ENCODE results near the gene PGLYRP4.

PGLYRP4 gene

GRCh38 chr1:153305682-153306081 is 43.0 kb downstream of the PGLYRP4 start:
- H3K27ac ChIP-seq: no peak overlapping the region
- H3K27me3 ChIP-seq: peaks cover 0 to 8% of the 10 kb centered on the region in 2 donors
- no peaks in the 10 kb centered on the region for H3K4me1 ChIP-seq
- peak in 1 of 2 donors; percentile 35 for DNase-seq
- H3K9me3 ChIP-seq: no peaks in the 10 kb centered on the region
- H3K36me3 ChIP-seq: no peaks in the 10 kb centered on the region
- no peak overlapping the region for H3K4me3 ChIP-seq
- TF ChIP-seq CTCF (IDR thresholded peaks at IDR 0.05): no peak
- intact Hi-C loops (cut with DNase I; ENCODE audit: low total_unique reads): no loop called here

- peaks cover 0 to 4% of the 10 kb centered on the region in 2 donors for H3K27me3 ChIP-seq
- no peaks in the 10 kb centered on the region for H3K36me3 ChIP-seq
- intact Hi-C loops (cut with DNase I; ENCODE audit: low total_unique reads): no loop called here
- H3K9me3 ChIP-seq: no peaks in the 10 kb centered on the region
- no peak overlapping the region for H3K27ac ChIP-seq
- no peaks in the 10 kb centered on the region for H3K4me1 ChIP-seq
- H3K4me3 ChIP-seq: no peak overlapping the region
- no peak for DNase-seq
- TF ChIP-seq CTCF (IDR thresholded peaks at IDR 0.05): no peak
These were observed 46.3 kb downstream of the PGLYRP4 start for GRCh38 chr1:153302308-153302707.

GRCh38 chr1:153293851-153294250 is 54.8 kb downstream of the PGLYRP4 start:
- H3K27me3 ChIP-seq: peaks cover 0 to 28% of the 10 kb centered on the region in 2 donors
- no peaks in the 10 kb centered on the region for H3K4me1 ChIP-seq
- intact Hi-C loops (cut with DNase I; ENCODE audit: low total_unique reads): no loop called here
- H3K36me3 ChIP-seq: no peaks in the 10 kb centered on the region
- no peak for TF ChIP-seq CTCF (IDR thresholded peaks at IDR 0.05)
- no peak overlapping the region for H3K4me3 ChIP-seq
- no peaks in the 10 kb centered on the region for H3K9me3 ChIP-seq
- H3K27ac ChIP-seq: no peak overlapping the region
- DNase-seq: no peak

GRCh38 chr1:153293480-153293775 is 55.2 kb downstream of the PGLYRP4 start:
- H3K27me3 ChIP-seq: peaks cover 0 to 28% of the 10 kb centered on the region in 2 donors
- no peaks in the 10 kb centered on the region for H3K4me1 ChIP-seq
- no peak overlapping the region for H3K27ac ChIP-seq
- TF ChIP-seq CTCF (IDR thresholded peaks at IDR 0.05): no peak
- intact Hi-C loops (cut with DNase I; ENCODE audit: low total_unique reads): no loop called here
- no peaks in the 10 kb centered on the region for H3K9me3 ChIP-seq
- DNase-seq: no peak
- no peak overlapping the region for H3K4me3 ChIP-seq
- no peaks in the 10 kb centered on the region for H3K36me3 ChIP-seq

GRCh38 chr1:153292740-153293479 is 55.7 kb downstream of the PGLYRP4 start:
- Histone ChIP-seq H3K27ac (no peak overlapping the region), H3K4me3 (no peak overlapping the region), H3K4me1 (no peaks in the 10 kb centered on the region), H3K36me3 (no peaks in the 10 kb centered on the region), H3K9me3 (no peaks in the 10 kb centered on the region), H3K27me3 (peaks cover 0 to 28% of the 10 kb centered on the region in 2 donors)
- no peak for TF ChIP-seq CTCF (IDR thresholded peaks at IDR 0.05)
- intact Hi-C loops (cut with DNase I; ENCODE audit: low total_unique reads): no loop called here
- no peak for DNase-seq

- DNase-seq: no peak
- H3K27me3 ChIP-seq: peaks cover 0 to 33% of the 10 kb centered on the region in 2 donors
- intact Hi-C loops (cut with DNase I; ENCODE audit: low total_unique reads): no loop called here
- H3K27ac ChIP-seq: no peak overlapping the region
- H3K36me3 ChIP-seq: no peaks in the 10 kb centered on the region
- H3K4me3 ChIP-seq: no peak overlapping the region
- H3K4me1 ChIP-seq: no peaks in the 10 kb centered on the region
- no peaks in the 10 kb centered on the region for H3K9me3 ChIP-seq
- TF ChIP-seq CTCF (IDR thresholded peaks at IDR 0.05): no peak
These were observed 56.5 kb downstream of the PGLYRP4 start for GRCh38 chr1:153292185-153292584.
